NB4 (cell line): ENCODE data around the gene SELENOW.

Source experiments
- CTCF ChIP-seq: IDR thresholded peaks from one replicate; pipeline ENCODE4 v1.5.1; 2012; ENCODE audit warnings: low read depth, low read length
- MAX ChIP-seq: IDR thresholded peaks from 2 replicates; pipeline ENCODE4 v1.6.1; 2011; ENCODE audit warnings: low read depth, low read length
- MYC ChIP-seq: IDR thresholded peaks from 2 replicates; pipeline ENCODE4 v1.6.1; 2011; ENCODE audit warnings: low read depth, low read length
- POLR2A ChIP-seq: IDR thresholded peaks from 2 replicates; pipeline ENCODE4 v1.6.1; 2011; ENCODE audit warnings: mild to moderate bottlenecking; ENCODE audit not compliant: insufficient read length; ENCODE audit errors: extremely low read depth

GRCh38 chr19:47766670-47767069 lies 11.8 kb upstream of the SELENOW start:
- TF ChIP-seq POLR2A = no peak
- no peak for TF ChIP-seq CTCF
- no peak for TF ChIP-seq MYC
- no peak for TF ChIP-seq MAX
